ENCODE results near the gene AGRN. TPM values are rescaled to one million over a fixed set of nuclear protein-coding genes. Genes with fewer than 3 reads are reported as not detected.

Gene AGRN
- polyA plus RNA-seq, 1 experiment = 28.3 TPM

GRCh38 chr1:1085171-1085841 is 65.4 kb downstream of the AGRN start:
- CTCF ChIA-PET = no interaction called here
- H3K27ac ChIP-seq (ENCODE audit: low read depth, low read length) = no peak overlapping the region
- TF ChIP-seq CTCF (IDR thresholded peaks at IDR 0.05; ENCODE audit: low read depth, low read length) = no peak
- no peaks in the 10 kb centered on the region for H3K27me3 ChIP-seq (ENCODE audit: control insufficient read depth, insufficient read depth, low read length)
- no peak overlapping the region for H3K4me3 ChIP-seq (ENCODE audit: low read depth, low read length)
- DNase-seq (ENCODE audit: low read depth, low spot score) = no peak
- POLR2A ChIA-PET = interaction anchor here (0.6 kb wide), 1 partner anchor 28 kb away, joined by 4 read pairs; no protein-coding TSS in a partner anchor
- no peaks in the 10 kb centered on the region; the same call in 1 of the 2 replicates for H3K9me3 ChIP-seq (ENCODE audit: control insufficient read depth, insufficient read depth, low read length)

- no peak for DNase-seq (ENCODE audit: low read depth, low spot score)
- CTCF ChIA-PET = no interaction called here
- Histone ChIP-seq H3K27ac (ENCODE audit: low read depth, low read length) (no peak overlapping the region), H3K4me3 (ENCODE audit: low read depth, low read length) (no peak overlapping the region), H3K9me3 (ENCODE audit: control insufficient read depth, insufficient read depth, low read length) (peaks cover 3% of the 10 kb centered on the region; the same call in 1 of the 2 replicates), H3K27me3 (ENCODE audit: control insufficient read depth, insufficient read depth, low read length) (no peaks in the 10 kb centered on the region)
- TF ChIP-seq CTCF (IDR thresholded peaks at IDR 0.05; ENCODE audit: low read depth, low read length) = no peak
- POLR2A ChIA-PET = interaction anchor here (0.6 kb wide), 1 partner anchor 27 kb away, joined by 4 read pairs; no protein-coding TSS in a partner anchor
Observed at GRCh38 chr1:1085911-1086841, 66.3 kb downstream of the AGRN start.

- no peak overlapping the region for H3K4me3 ChIP-seq (ENCODE audit: low read depth, low read length)
- no peak for TF ChIP-seq CTCF (IDR thresholded peaks at IDR 0.05; ENCODE audit: low read depth, low read length)
- CTCF ChIA-PET = no interaction called here
Observed at GRCh38 chr1:1086911-1087341, 67.0 kb downstream of the AGRN start.

GRCh38 chr1:1087351-1088028 is 67.6 kb downstream of the AGRN start:
- DNase-seq (ENCODE audit: low read depth, low spot score) = no peak
- Histone ChIP-seq H3K27ac (ENCODE audit: low read depth, low read length) (no peak overlapping the region), H3K9me3 (ENCODE audit: control insufficient read depth, insufficient read depth, low read length) (peaks cover 9% of the 10 kb centered on the region; the same call in 1 of the 2 replicates), H3K4me3 (ENCODE audit: low read depth, low read length) (no peak overlapping the region), H3K27me3 (ENCODE audit: control insufficient read depth, insufficient read depth, low read length) (no peaks in the 10 kb centered on the region)
- ChIA-PET POLR2A (no interaction called here), CTCF (no interaction called here)
- no peak for TF ChIP-seq CTCF (IDR thresholded peaks at IDR 0.05; ENCODE audit: low read depth, low read length)

More at GRCh38 chr1:1086911-1087341, 67.0 kb downstream of the AGRN start:
- POLR2A ChIA-PET = no interaction called here
- H3K27me3 ChIP-seq (ENCODE audit: control insufficient read depth, insufficient read depth, low read length) = no peaks in the 10 kb centered on the region
- H3K9me3 ChIP-seq (ENCODE audit: control insufficient read depth, insufficient read depth, low read length) = peaks cover 6% of the 10 kb centered on the region; the same call in 1 of the 2 replicates
- DNase-seq (ENCODE audit: low read depth, low spot score) = no peak
- H3K27ac ChIP-seq (ENCODE audit: low read depth, low read length) = no peak overlapping the region
